Left lung (tissue), 10 donors: Measurements from ENCODE around the gene UTP3. TPM values are rescaled to one million over a fixed set of nuclear protein-coding genes. Genes with fewer than 3 reads are reported as not detected.

ENCODE experiments used
- ATAC-seq: fragments of 200-7000 bp; cut with Tn5 transposase; one replicate; pipeline ENCODE4 v1.9.1; 2020; ENCODE audit warnings: moderate library complexity
- DNase-seq, 4 donors: peaks; one replicate each; pipeline ENCODE4 v3.0.0-alpha.2; 2013 to 2020
- H3K27ac ChIP-seq, 2 donors: fragments of 200-600 bp; sonication (generic) in 1 of 2; one replicate each; pipeline versions ENCODE4 v1.5.0 to v1.8.0; 2020 to 2021
- H3K27me3 ChIP-seq, 2 donors: fragments of 200-600 bp; sonication (generic) in 1 of 2; one replicate each; pipeline versions ENCODE4 v1.5.0 to v1.8.0; 2020 to 2021
- H3K36me3 ChIP-seq, 2 donors: fragments of 200-600 bp; sonication (generic) in 1 of 2; one replicate each; pipeline versions ENCODE4 v1.5.0 to v1.8.0; 2020 to 2021
- H3K4me1 ChIP-seq, 2 donors: fragments of 200-600 bp; one replicate each; pipeline ENCODE4 v1.8.0; 2021
- H3K4me3 ChIP-seq, 2 donors: fragments of 200-600 bp; sonication (generic) in 1 of 2; one replicate each; pipeline versions ENCODE4 v1.5.0 to v1.8.0; 2020 to 2021; ENCODE audit warnings: mild to moderate bottlenecking in 1 of 2
- H3K9me3 ChIP-seq, 2 donors: fragments of 200-600 bp; sonication (generic) in 1 of 2; one replicate each; pipeline versions ENCODE4 v1.5.0 to v1.8.0; 2020 to 2021
- intact Hi-C, 2 donors: fragments of 100-400 bp; cut with DNase I; formaldehyde crosslinking; loops; one replicate each; pipeline versions ENCODE4 v1.11.2 to v1.14.2; 2022
- polyA plus RNA-seq, 6 donors: library from polyadenylated mRNA; unstranded; fragments of 120-200 nt; gene quantifications; one replicate each; pipeline ENCODE4 v1.2.1, GENCODE V29; 2013; ENCODE audit not compliant: insufficient read length in 6 of 6
- total RNA-seq, 2 donors: library from RNA; stranded (reverse); fragmentation: NEBNext Ultra II Directional; extraction: Animal tissue kit (Norgen Biotek cat#: 25700); gene quantifications; one replicate each; pipeline ENCODE4 v1.2.1, GENCODE V29; 2021
- TF ChIP-seq, protein P1 (sequence below), 2 donors: fragments of 200-600 bp; sonication (generic) in 1 of 2; IDR thresholded peaks; one replicate each; pipeline versions ENCODE4 v1.5.0 to v1.8.0; 2021; ENCODE audit warnings: antibody characterized with exemption in 2 of 2
- donor health status: DM: no; HTN: yes; CAD: no.
- donor health status: DM: no; HTN: no; CAD: no.

Gene UTP3
- total and polyA plus RNA-seq, 8 donors, result 21.5 to 36.6 (median 33.8) TPM

GRCh38 chr4:70713453-70714078, 25.2 kb downstream of the UTP3 start:
- Histone ChIP-seq H3K4me3 (no peak overlapping the region), H3K4me1 (peaks cover 13 to 46% of the 10 kb centered on the region in 2 donors), H3K27me3 (no peaks in the 10 kb centered on the region), H3K9me3 (no peaks in the 10 kb centered on the region), H3K36me3 (no peaks in the 10 kb centered on the region), H3K27ac (peak overlapping the region in 1 of 2 donors; percentile 55)
- intact Hi-C loops, result no loop called here
- ATAC-seq (peak; percentile 12), DNase-seq (no peak)
- TF ChIP-seq, protein P1, sequence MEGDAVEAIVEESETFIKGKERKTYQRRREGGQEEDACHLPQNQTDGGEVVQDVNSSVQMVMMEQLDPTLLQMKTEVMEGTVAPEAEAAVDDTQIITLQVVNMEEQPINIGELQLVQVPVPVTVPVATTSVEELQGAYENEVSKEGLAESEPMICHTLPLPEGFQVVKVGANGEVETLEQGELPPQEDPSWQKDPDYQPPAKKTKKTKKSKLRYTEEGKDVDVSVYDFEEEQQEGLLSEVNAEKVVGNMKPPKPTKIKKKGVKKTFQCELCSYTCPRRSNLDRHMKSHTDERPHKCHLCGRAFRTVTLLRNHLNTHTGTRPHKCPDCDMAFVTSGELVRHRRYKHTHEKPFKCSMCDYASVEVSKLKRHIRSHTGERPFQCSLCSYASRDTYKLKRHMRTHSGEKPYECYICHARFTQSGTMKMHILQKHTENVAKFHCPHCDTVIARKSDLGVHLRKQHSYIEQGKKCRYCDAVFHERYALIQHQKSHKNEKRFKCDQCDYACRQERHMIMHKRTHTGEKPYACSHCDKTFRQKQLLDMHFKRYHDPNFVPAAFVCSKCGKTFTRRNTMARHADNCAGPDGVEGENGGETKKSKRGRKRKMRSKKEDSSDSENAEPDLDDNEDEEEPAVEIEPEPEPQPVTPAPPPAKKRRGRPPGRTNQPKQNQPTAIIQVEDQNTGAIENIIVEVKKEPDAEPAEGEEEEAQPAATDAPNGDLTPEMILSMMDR (IDR thresholded peaks at IDR 0.05), result no peak

- Histone ChIP-seq H3K4me1 (peaks cover 13 to 49% of the 10 kb centered on the region in 2 donors), H3K27me3 (no peaks in the 10 kb centered on the region), H3K9me3 (no peaks in the 10 kb centered on the region), H3K27ac (peak overlapping the region in 1 of 2 donors; percentile 55), H3K4me3 (no peak overlapping the region), H3K36me3 (no peaks in the 10 kb centered on the region)
- intact Hi-C loops, result no loop called here
- DNase-seq, result no peak
- peak; percentile 33 for ATAC-seq
- TF ChIP-seq, protein P1 (IDR thresholded peaks at IDR 0.05), result no peak
Measured at GRCh38 chr4:70714079-70714887, 26.0 kb downstream of the UTP3 start.

DNA sequence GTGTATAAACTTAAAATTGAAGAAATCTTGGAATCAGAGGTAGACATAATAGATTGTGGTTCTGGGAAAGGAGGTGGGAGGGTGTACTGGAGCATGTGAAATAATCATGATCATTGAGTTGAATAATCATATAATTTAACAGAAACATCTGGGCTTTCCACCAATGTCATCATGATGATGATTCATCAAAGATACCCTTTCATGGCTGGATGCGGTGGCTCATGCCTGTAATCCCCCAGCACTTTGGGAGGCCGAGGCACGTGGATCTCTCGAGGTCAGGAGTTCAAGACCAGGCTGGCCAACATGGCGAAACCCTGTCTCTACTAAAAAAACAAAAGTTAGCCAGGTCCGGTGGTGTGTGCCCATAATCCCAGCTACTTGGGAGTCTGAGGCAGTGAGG, 26.8 kb downstream of the UTP3 start:
- Histone ChIP-seq H3K36me3 (no peaks in the 10 kb centered on the region), H3K4me1 (peaks cover 13 to 48% of the 10 kb centered on the region in 2 donors), H3K4me3 (no peak overlapping the region), H3K27ac (peak overlapping the region in 1 of 2 donors; percentile 40), H3K27me3 (no peaks in the 10 kb centered on the region), H3K9me3 (no peaks in the 10 kb centered on the region)
- TF ChIP-seq, protein P1 (IDR thresholded peaks at IDR 0.05), result no peak
- ATAC-seq, result no peak
- no peak for DNase-seq
- intact Hi-C loops, result no loop called here

- ATAC-seq (peak; percentile 68), DNase-seq (no peak)
- no peaks in the 10 kb centered on the region for H3K9me3 ChIP-seq
- intact Hi-C loops, result no loop called here
- H3K36me3 ChIP-seq, result no peaks in the 10 kb centered on the region
- no peaks in the 10 kb centered on the region for H3K27me3 ChIP-seq
- H3K4me3 ChIP-seq, result no peak overlapping the region
- peaks cover 0 to 23% of the 10 kb centered on the region in 2 donors for H3K4me1 ChIP-seq
- TF ChIP-seq, protein P1 (IDR thresholded peaks at IDR 0.05), result no peak
- no peak overlapping the region for H3K27ac ChIP-seq
Measured at GRCh38 chr4:70718811-70719604, 30.7 kb downstream of the UTP3 start.
